ENCODE data around the gene ERAL1.
A peak's percentile ranks its signal among the peaks of the same experiment; 100 is the strongest.
"Not testable (repeated sequence)": the region's sequence is repeated elsewhere in the genome, so short reads cannot be mapped to it uniquely, and the experiment has no call there.

ERAL1 gene

DNA sequence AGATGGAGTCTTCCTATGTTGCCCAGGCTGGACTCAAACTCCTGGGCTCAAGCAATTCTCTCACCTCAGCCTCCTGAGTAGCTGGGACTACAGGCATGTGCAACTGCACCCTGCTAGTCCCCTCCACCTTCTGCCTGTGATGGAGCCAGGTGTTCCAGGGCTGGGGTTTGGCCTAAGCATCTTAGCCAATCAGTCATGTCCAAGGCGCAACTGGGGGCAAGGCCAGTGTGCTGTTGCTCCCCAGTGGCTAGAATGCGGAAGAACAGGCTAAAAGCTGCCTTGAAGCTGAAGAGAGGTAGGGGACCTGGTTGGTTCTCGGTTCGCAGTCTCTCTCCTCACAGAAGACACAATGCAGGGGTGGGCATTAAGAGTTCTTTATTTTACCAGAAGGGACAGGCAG lies 24.2 kb downstream of the ERAL1 start:
- peak; percentile 62 for DNase-seq (ENCODE audit: low read depth, low spot score)

DNA sequence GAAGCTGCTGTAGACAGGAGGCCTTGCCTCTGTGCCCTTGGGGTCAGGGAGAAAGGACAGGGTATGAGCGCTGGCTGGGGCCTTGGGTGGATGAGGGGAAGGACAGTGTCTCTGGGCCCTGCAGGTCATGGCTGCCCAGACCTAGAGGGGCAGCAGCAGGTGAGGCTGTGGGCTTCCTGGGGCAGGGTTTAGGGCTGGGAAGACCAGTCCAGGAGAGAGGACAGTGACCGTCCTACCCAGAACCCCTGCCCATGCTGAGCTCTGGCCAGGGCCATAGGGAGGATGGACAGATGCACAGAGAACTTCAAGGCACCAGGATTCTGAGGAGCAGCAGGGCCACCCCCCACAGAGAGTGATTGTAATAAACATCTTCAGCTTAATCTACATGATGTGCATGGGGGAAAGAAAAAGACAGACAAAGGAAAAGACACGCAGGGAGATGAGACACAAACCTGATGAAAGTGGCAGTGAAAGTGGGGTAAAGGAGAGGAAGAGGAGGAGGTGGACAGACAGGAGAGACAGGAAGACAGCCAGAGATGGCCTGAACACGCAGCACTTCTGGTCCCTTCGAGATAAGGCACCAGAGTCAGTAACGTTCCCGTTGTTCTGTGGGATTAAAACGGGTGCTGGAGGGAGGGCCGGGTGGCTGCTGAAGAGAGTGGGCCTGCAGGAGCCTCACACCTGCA lies 25.2 kb downstream of the ERAL1 start:
- no peak for DNase-seq (ENCODE audit: low read depth, low spot score)

DNA sequence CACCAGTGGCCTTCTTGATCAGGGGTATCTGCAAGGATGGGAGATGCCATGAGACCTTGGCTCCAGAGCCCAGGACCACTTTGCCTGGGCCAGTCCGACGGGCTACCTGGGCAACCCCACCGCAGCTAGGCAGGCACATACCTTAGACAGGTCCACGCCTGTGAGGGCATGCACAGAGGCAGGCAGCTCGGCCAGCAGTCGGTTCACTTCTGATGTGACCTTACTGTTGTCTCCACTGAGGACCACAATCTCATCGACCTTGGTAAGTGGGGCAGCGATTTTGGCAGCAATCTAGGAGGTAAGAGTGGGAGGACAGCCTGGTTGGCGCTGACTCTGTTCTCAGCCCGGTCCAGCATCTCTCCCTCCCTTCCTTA lies 25.7 kb downstream of the ERAL1 start:
- no peak for DNase-seq (ENCODE audit: low read depth, low spot score)

- no peak for DNase-seq (ENCODE audit: low read depth, low spot score)
Measured at GRCh38 chr17:28881533-28882056, 26.8 kb downstream of the ERAL1 start.

DNA sequence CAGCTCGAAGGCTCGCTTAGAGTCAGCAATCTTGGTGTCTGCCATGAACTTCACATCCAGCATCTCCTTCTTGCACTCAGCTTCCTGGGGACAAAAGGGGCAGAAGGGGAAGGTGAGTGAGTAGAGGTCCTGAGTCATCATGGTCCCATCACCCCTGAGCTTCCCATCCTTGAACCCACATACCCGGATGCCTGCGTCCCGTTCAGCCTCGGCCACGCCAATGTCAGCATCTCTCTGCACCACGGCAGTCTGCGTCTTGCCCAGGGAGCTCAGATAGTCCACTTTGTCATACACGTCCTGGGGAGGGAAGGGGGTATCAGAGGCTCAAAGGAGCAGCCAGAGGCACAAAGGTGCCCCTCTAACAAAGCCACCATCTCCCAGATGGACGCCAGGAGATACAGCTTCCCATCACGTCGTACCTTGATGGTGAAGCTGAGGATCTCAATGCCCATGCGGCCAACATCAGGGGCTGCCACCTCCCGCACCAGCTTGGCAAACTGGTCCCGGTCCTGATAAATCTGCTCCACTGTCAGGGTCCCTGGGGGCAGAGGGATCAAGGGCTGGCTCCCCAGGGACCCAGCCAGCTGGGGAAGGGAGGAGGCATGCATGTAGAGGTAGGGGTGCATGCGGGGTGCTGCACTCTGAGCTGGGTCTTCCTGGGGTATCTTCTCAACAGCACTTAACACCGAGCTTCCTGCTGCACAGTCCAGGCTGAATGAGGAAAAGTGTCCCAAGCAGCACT lies 27.5 kb downstream of the ERAL1 start:
- DNase-seq (ENCODE audit: low read depth, low spot score), result no peak

- DNase-seq (ENCODE audit: low read depth, low spot score), result no peak
Measured at GRCh38 chr17:28883967-28884702, 29.3 kb downstream of the ERAL1 start.

GRCh38 chr17:28885363-28885762 lies 30.5 kb downstream of the ERAL1 start:
- no peak for DNase-seq (ENCODE audit: low read depth, low spot score)

GRCh38 chr17:28885951-28886350 lies 31.1 kb downstream of the ERAL1 start:
- no peak for DNase-seq (ENCODE audit: low read depth, low spot score)

DNA sequence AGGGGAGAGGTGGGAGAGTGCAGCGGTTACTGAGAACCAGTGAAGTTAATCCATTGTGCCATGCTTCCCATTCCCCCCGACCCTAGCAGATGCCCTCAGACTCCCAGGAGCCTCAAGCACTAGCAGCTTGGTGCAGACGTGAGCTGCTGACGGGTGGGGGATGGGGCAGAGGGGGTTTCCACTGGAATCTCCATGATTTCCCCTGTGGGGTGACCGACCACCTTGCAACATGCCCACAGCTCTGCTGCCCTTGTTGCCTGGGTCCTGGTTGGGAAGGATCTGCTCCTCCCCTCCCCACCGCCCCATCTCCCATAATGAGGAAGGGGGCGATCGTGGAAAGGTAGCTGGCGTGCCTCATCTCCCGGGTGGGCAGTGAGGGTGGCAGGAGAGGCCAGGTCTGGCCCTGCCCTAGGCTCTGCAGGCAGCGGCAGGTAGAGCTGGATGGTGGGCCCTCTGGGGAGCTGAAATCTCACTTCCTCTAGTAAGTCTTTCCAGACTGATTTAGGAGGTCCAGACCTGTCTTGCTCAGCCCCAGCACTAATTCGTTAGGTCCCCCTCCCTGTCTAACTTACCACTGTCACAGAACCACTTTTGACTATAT lies 33.2 kb downstream of the ERAL1 start:
- no peak for DNase-seq (ENCODE audit: low read depth, low spot score)

GRCh38 chr17:28888832-28889231 lies 34.0 kb downstream of the ERAL1 start:
- DNase-seq (ENCODE audit: low read depth, low spot score), result no peak

DNA sequence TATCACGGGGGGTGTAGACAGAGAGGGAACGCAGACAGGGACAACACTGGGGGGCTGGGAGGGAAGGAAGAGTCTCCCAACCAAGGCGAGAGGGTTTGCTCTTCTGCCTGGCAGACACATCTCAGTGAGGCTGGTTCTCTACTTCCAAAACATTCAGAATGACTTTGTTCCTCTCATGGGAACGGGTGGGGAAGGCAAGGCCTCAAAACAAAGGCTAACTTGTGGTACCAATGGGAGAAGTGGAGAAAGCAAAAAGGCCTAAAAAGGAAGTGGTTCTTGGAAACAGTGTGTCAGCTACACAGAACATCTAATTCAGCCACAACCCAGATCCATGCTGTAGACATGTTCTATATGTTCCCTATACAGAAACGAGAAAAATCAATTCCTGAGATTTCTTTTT lies 35.2 kb downstream of the ERAL1 start:
- no peak for DNase-seq (ENCODE audit: low read depth, low spot score)

DNA sequence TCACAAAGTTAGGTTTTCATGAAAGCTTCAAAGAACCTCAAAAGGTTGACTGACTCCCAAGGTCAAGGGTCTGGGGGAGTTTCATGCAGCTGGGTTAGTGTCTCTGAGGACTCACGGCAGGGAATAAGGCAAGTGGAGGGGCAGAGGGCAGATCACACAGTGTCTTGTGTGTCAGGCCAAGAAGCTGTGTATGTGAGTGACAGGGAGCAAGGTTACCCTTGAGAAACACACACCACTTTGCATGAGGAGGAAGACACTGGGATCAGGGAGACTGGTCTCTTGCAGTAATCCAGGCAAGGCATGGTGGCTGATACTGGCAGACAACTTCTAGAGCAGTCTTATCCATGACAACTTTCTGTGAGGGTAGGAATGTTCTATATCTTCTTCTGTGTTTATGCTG lies 36.4 kb downstream of the ERAL1 start:
- DNase-seq (ENCODE audit: low read depth, low spot score), result no peak

- DNase-seq (ENCODE audit: low read depth, low spot score), result no peak
Measured at GRCh38 chr17:28892024-28892423, 37.2 kb downstream of the ERAL1 start.

GRCh38 chr17:28893248-28894183 lies 38.7 kb downstream of the ERAL1 start:
- not testable (repeated sequence) for DNase-seq (ENCODE audit: low read depth, low spot score)

DNA sequence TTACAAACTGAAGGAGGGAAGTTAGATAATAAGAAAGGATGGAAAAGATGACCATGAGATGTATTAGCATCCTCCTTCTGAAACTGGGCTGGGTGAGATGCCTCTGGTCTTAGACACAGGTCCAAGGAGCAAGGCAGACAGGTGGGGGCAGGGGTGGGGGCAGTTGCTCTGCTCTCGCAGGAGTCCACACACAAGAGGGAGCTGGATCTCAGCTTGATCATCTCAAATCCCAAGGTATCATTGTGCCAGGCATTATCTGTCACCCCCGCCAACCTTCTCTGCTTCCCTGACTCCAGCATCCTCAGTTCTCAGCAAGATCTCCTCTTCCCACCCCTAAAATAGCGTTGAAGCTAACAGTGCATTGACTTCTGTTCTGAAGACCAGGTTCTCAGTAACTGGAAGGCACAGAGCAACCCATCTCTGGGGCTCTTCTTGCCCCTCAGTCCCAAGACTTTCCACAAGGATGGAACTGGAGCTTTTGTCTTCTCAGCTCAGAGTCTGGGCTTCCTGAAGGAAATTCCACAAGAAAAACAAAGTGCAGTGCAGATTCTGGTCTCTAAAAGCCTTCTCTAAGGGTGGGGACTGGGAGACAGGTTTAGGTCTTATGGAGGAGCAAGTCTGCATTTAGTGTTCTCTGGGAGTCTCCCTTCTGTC lies 41.1 kb downstream of the ERAL1 start:
- no peak for DNase-seq (ENCODE audit: low read depth, low spot score)

DNA sequence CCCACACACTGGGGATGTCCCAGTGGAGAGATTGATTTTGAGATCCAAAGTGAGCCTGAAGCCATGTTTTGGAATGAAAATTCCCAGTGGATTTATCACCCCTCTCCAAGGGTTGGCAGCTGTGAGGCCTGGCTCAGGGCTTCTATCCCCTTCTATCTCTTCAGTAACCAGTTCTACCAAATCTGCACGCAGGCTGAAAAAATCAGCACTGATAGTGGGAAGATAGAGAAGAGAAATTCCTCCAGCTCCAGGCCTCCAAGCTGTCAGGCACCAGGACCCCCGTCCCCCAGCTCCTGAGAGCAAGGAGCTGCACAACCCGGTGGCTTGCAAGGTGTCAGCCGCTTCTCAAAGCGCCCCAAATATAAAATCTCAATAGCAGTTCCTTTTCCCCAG lies 41.7 kb downstream of the ERAL1 start:
- no peak for DNase-seq (ENCODE audit: low read depth, low spot score)

DNA sequence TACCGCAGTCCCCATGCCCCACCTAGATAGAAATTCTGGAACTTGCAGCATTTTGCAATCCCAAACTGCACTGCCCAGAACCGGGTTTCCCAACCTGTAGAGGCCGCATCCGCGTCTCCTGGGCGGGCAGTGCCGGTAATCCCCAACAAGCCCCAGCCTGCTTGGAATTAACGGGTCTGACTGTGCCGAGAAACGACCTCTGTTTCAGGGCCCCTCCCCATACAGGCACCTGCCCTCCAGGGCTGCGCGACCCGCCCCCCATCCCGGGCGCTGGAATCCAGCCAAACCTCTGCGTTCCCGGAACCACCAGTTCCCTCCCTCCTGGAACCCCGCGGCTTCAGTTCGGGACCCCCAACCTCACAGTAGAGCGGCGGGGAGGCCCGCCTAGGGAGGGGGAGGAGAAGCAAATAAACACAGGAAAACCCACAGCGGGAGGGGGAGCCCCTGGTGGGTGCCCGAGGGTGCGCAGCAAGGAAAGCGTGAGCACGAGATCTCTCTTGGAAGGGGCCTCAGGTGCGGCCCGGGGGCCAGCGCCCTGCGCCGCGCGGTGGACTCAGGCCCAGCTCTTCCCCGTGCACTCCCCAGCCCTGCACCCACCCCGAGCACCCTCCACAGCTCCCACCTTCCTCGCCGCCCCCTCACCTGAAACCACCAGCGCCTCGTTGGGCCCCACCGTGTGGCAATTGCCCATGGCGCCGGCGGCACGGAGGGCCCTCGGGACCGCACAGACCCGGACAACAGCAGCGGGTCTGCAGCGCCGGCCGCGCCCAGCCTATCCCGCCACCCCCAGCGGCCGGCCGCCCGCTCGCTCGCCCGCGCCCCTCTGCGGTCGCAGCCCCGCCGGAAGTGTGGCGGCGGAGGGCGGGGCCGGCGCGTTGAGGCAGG lies 42.3 kb downstream of the ERAL1 start, which contains the start of gene FLOT2:
TSS of gene FLOT2 (minus strand) at position 850 of the 885 bp plus-strand sequence. CDS start at position 691, 159 bp downstream.
- peak; percentile 58 for DNase-seq (ENCODE audit: low read depth, low spot score)

DNA sequence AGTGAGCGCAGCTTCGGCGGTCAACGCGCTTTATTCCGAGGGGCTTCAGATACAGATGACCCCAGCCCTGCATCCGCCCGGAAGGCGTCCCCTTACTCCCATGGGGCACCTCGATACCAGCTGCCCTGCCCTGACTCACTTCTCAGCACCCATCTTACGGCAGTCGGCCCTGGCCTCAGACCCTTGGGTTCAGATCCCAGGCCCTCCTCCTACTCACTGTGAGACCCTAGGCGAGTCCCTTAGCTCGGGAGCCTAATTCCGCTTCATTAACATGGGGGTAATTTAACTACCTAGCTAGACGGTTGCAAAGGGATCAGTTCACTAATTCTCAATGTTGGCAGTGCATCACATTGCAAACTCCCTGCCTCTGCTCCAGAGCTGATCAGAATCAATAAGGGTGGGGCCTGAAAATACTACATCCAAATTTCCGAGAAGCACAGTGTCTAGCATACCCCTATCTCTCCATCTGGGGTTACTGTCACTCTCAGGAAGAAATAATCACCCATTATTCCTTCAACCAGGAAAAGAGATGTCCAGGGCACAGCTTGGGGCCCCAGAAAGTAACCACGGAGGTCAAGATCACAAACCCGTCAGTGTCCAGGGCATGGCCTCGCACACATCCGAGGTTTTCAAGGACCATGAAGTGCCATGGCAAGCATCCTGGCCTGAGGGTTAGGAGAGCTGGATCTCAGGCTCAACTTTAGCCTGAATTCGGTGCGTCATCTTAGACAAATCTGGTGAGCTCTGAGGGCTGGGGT lies 43.1 kb downstream of the ERAL1 start:
- no peak for DNase-seq (ENCODE audit: low read depth, low spot score)
